ENCODE measurements around the gene NDE1.
"Not testable (repeated sequence)": the region's sequence is repeated elsewhere in the genome, so short reads cannot be mapped to it uniquely, and the experiment has no call there.

The NDE1 gene

DNA sequence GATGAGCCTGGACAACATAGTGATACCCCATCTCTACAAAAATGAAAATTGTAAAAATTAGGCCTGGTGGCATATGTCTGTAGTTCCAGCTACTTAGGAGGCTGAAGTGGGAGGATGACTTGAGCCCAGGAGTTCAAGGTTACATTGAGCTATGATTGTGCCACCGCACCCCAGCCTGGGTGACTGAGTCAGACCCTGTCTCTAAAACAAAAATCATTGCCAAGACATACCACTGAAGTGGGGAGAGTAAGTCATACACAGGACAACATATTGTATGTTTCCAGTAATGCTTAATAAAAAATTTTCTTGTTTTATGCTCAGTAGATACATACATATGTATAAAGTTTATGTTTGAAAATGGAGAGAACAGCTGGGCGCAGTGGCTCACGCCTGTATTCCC, 39.2 kb downstream of the NDE1 start:
- H3K27ac Mint-ChIP-seq = no peak overlapping the region

DNA sequence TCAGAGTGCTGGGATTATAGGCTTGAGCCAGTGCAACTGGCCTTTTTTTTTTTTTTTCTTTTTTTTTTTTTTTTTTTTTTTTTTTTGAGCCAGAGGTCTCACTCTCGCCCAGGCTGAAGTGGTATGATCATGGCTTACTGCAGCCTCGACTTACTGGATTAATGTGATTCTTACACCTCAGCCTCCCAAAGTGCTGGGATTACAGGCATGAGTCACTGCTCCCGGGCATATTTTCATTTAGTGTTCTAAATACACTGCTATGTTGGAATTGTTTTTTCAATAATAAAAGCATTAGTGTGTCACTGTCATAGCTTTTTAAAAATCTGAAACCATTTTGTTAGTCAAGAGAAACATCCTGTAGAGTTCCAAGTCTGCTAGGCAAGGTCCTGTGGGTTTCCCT, 40.3 kb downstream of the NDE1 start:
- Mint-ChIP-seq H3K9me3 (no peaks in the 10 kb centered on the region), H3K4me3 (no peak overlapping the region), H3K36me3 (ENCODE audit: low read depth) (peaks cover 57% of the 10 kb centered on the region), H3K27me3 (ENCODE audit: low read depth) (no peaks in the 10 kb centered on the region), H3K27ac (no peak overlapping the region), H3K4me1 (no peaks in the 10 kb centered on the region)
- TF ChIP-seq, protein P1, sequence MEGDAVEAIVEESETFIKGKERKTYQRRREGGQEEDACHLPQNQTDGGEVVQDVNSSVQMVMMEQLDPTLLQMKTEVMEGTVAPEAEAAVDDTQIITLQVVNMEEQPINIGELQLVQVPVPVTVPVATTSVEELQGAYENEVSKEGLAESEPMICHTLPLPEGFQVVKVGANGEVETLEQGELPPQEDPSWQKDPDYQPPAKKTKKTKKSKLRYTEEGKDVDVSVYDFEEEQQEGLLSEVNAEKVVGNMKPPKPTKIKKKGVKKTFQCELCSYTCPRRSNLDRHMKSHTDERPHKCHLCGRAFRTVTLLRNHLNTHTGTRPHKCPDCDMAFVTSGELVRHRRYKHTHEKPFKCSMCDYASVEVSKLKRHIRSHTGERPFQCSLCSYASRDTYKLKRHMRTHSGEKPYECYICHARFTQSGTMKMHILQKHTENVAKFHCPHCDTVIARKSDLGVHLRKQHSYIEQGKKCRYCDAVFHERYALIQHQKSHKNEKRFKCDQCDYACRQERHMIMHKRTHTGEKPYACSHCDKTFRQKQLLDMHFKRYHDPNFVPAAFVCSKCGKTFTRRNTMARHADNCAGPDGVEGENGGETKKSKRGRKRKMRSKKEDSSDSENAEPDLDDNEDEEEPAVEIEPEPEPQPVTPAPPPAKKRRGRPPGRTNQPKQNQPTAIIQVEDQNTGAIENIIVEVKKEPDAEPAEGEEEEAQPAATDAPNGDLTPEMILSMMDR (IDR thresholded peaks at IDR 0.05; ENCODE audit: unreplicated experiment in 3 of 3) = no peak

More for the DNA sequence above, 39.2 kb downstream of the NDE1 start:
- H3K36me3 Mint-ChIP-seq (ENCODE audit: low read depth) = peaks cover 53% of the 10 kb centered on the region
- H3K4me3 Mint-ChIP-seq = no peak overlapping the region
- H3K9me3 Mint-ChIP-seq = no peaks in the 10 kb centered on the region
- TF ChIP-seq, protein P1 (IDR thresholded peaks at IDR 0.05; ENCODE audit: unreplicated experiment in 3 of 3) = no peak
- no peaks in the 10 kb centered on the region for H3K4me1 Mint-ChIP-seq
- H3K27me3 Mint-ChIP-seq (ENCODE audit: low read depth) = no peaks in the 10 kb centered on the region

DNA sequence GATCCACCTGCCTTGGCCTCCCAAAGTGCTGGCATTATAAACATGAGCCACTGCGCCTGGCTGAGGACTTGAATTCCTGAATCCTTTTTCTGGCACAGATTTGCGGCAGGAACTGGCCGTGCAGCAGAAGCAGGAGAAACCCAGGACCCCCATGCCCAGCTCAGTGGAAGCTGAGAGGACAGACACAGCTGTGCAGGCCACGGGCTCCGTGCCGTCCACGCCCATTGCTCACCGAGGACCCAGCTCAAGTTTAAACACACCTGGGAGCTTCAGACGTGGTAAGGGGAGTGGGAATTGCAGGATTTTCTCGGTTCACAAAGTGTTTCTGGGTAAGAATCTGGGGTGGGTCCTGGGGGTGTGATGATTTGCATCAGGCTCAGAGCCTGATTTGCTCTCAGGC, 41.0 kb downstream of the NDE1 start:
- Mint-ChIP-seq H3K36me3 (ENCODE audit: low read depth) (peaks cover 57% of the 10 kb centered on the region), H3K4me1 (no peaks in the 10 kb centered on the region), H3K9me3 (no peaks in the 10 kb centered on the region), H3K4me3 (no peak overlapping the region), H3K27me3 (ENCODE audit: low read depth) (no peaks in the 10 kb centered on the region), H3K27ac (no peak overlapping the region)
- TF ChIP-seq, protein P1 (IDR thresholded peaks at IDR 0.05; ENCODE audit: unreplicated experiment in 3 of 3) = no peak

DNA sequence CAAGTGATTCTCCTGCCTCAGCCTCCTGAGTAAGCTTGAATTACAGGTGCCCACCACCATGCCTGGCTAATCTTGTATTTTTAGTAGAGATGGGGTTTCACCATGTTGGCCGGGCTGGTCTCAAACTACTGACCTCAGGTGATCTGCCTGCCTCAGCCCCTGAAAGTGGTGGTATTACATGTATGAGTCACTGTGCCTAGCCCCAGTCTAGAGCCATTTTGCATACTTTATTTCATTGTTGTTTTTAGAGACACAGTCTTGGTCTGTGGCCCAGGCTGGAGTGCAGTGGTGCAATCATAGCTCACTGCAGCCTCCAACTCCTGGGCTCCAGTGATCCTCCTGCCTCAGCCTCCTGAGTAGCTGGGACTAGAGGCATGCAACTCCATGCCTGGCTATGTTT, 42.5 kb downstream of the NDE1 start:
- not testable (repeated sequence) for H3K9me3 Mint-ChIP-seq; H3K27ac Mint-ChIP-seq; H3K27me3 Mint-ChIP-seq (ENCODE audit: low read depth); H3K4me3 Mint-ChIP-seq; H3K4me1 Mint-ChIP-seq
- H3K36me3 Mint-ChIP-seq (ENCODE audit: low read depth) = peaks cover 56% of the 10 kb centered on the region

DNA sequence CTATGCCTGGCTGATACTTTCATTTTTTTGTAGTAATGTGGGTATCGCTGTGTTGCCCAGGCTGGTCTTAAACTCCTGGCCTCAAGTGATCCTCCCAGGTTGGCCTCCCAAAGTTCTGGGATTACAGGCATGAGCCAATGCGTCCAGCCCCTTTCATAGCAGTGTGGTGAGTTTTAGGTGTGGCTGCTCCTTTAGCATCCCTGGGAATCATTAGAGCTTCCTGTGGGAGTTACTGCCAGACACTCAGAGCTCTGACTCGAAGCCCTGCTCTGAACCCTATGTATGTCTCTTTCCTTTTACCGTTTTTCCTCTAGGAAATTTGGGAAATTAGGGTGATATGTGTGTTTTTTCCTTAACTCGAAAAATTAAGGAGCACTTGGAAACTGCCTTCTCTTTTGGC, 44.5 kb downstream of the NDE1 start:
- H3K36me3 Mint-ChIP-seq (ENCODE audit: low read depth) = peaks cover 53% of the 10 kb centered on the region
- H3K9me3 Mint-ChIP-seq = no peaks in the 10 kb centered on the region
- H3K27ac Mint-ChIP-seq = no peak overlapping the region
- no peaks in the 10 kb centered on the region for H3K27me3 Mint-ChIP-seq (ENCODE audit: low read depth)
- TF ChIP-seq, protein P1 (IDR thresholded peaks at IDR 0.05; ENCODE audit: unreplicated experiment in 3 of 3) = no peak
- no peak overlapping the region for H3K4me3 Mint-ChIP-seq
- no peaks in the 10 kb centered on the region for H3K4me1 Mint-ChIP-seq

DNA sequence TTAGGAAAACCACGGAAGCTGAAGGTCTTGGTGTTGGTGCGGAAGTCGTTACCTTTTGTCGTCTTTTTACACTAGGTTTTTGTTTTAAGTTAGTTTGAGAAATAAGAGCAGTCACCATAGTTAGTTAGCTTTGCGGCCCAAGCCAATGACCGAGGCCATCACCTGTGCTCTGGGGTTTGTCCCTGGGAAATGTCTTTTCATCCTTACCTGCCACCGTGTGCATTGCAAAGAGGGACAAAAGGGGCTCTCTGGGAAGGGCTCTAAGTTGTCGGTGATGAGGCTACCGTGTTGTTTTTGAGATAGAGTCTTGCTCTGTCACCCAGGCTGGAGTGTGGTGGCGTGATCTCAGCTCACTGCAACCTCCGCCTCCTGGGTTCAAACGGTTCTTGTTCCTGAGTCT, 49.8 kb downstream of the NDE1 start:
- Mint-ChIP-seq H3K4me1 (no peaks in the 10 kb centered on the region), H3K36me3 (ENCODE audit: low read depth) (peaks cover 43% of the 10 kb centered on the region), H3K27me3 (ENCODE audit: low read depth) (no peaks in the 10 kb centered on the region), H3K9me3 (no peaks in the 10 kb centered on the region), H3K27ac (no peak overlapping the region), H3K4me3 (no peak overlapping the region)
- TF ChIP-seq, protein P1 (IDR thresholded peaks at IDR 0.05; ENCODE audit: unreplicated experiment in 3 of 3) = no peak

Data from nephron (organoid).